SU-DHL-6 (cell line): ENCODE measurements around the gene TRAF2.

Experiments used
- EZH2phosphoT487 ChIP-seq: fragments of 200-600 bp; sonication (generic), shearing (Covaris generic); conservative IDR thresholded peaks from 2 replicates; pipeline ENCODE4 v1.6.1; 2018; ENCODE audit warnings: mild to moderate bottlenecking, antibody characterized with exemption, low read length, moderate library complexity, mixed read lengths
- TF ChIP-seq, protein P1 (sequence below): fragments of 200-600 bp; sonication (generic); IDR thresholded peaks from one replicate; pipeline ENCODE4 v1.5.1; 2017; ENCODE audit warnings: antibody characterized with exemption, mild to moderate bottlenecking, low read length, moderate library complexity; ENCODE audit not compliant: insufficient read depth, poor library complexity, severe bottlenecking

GRCh38 chr9:136960212-136960937, 74.1 kb downstream of the TRAF2 start:
- TF ChIP-seq, protein P1, sequence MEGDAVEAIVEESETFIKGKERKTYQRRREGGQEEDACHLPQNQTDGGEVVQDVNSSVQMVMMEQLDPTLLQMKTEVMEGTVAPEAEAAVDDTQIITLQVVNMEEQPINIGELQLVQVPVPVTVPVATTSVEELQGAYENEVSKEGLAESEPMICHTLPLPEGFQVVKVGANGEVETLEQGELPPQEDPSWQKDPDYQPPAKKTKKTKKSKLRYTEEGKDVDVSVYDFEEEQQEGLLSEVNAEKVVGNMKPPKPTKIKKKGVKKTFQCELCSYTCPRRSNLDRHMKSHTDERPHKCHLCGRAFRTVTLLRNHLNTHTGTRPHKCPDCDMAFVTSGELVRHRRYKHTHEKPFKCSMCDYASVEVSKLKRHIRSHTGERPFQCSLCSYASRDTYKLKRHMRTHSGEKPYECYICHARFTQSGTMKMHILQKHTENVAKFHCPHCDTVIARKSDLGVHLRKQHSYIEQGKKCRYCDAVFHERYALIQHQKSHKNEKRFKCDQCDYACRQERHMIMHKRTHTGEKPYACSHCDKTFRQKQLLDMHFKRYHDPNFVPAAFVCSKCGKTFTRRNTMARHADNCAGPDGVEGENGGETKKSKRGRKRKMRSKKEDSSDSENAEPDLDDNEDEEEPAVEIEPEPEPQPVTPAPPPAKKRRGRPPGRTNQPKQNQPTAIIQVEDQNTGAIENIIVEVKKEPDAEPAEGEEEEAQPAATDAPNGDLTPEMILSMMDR, result no peak
- TF ChIP-seq EZH2phosphoT487, result no peak
